ENCODE measurements around the gene PCNX3. TPM values are rescaled to one million over a fixed set of nuclear protein-coding genes. Genes with fewer than 3 reads are reported as not detected.
"Not testable (repeated sequence)": the region's sequence is repeated elsewhere in the genome, so short reads cannot be mapped to it uniquely, and the experiment has no call there.

PCNX3 gene
- total RNA-seq, 2 donors from 2014 or later = 21.8 to 56.7 TPM

DNA sequence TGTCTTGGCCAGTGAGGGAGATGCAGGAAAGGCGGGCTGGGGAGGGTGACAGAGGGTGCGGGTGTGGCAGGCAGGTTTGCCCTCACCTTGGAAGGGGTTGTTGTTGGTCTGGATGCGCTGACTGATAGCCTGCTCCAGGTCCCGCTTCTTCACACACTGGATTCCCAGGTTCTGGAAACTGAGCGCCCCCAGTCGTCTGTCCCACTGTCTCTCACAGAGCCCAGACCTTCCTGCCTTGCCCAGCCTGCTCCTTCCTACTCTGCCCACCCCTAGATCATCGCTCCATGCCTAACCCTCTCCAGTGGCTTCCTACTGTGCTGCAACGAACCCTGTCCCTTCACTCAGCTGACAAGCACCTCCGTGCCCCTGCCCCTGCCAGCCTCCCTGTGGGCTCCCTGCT is 44.5 kb downstream of the PCNX3 start:
- TF ChIP-seq POLR2A (IDR thresholded peaks at IDR 0.05) = no peak
- TF ChIP-seq, protein P1, sequence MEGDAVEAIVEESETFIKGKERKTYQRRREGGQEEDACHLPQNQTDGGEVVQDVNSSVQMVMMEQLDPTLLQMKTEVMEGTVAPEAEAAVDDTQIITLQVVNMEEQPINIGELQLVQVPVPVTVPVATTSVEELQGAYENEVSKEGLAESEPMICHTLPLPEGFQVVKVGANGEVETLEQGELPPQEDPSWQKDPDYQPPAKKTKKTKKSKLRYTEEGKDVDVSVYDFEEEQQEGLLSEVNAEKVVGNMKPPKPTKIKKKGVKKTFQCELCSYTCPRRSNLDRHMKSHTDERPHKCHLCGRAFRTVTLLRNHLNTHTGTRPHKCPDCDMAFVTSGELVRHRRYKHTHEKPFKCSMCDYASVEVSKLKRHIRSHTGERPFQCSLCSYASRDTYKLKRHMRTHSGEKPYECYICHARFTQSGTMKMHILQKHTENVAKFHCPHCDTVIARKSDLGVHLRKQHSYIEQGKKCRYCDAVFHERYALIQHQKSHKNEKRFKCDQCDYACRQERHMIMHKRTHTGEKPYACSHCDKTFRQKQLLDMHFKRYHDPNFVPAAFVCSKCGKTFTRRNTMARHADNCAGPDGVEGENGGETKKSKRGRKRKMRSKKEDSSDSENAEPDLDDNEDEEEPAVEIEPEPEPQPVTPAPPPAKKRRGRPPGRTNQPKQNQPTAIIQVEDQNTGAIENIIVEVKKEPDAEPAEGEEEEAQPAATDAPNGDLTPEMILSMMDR (IDR thresholded peaks at IDR 0.05) = no peak
- DNase-seq (no peak), ATAC-seq (no peak)
- Histone ChIP-seq H3K9me3 (no peaks in the 10 kb centered on the region), H3K36me3 (replicated peaks in 1 of 2; ENCODE audit: insufficient read depth in 1 of 2, low read depth in 2 of 2) (peaks cover 10 to 43% of the 10 kb centered on the region in 2 donors), H3K4me3 (no peak overlapping the region), H3K27me3 (no peaks in the 10 kb centered on the region), H3K4me1 (peaks cover 21% of the 10 kb centered on the region), H3K27ac (no peak overlapping the region)
- intact Hi-C loops (cut with DNase I) = no loop called here
- WGBS, 2 donors = 89 to 90% methylated on average over 7 to 9 of the region's 9 CpGs

DNA sequence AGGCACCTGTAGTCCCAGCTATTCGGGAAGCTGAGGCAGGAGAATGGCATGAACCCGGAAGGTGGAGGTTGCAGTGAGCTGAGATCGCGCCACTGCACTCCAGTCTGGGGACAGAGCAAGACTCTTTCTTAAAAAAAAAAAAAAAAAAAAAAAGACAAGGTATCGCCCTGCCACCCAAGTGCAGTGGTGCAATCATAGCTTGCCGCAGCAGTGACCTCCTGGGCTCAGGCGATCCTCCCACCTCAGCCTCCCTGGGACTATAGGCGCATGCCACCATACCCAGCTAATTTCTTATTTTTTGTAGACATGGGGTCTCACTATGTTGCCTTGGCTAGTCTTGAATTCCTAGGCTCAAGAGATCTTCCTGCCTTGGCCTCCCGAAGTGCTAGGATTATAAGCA is 45.3 kb downstream of the PCNX3 start:
- H3K4me3 ChIP-seq; H3K27me3 ChIP-seq; intact Hi-C loops (cut with DNase I); DNase-seq; ATAC-seq; H3K9me3 ChIP-seq: not testable (repeated sequence)
- Histone ChIP-seq H3K27ac (peak overlapping the region in 1 of 4 donors; percentile 97), H3K4me1 (peaks cover 21% of the 10 kb centered on the region), H3K36me3 (replicated peaks in 1 of 2; ENCODE audit: insufficient read depth in 1 of 2, low read depth in 2 of 2) (peaks cover 10 to 35% of the 10 kb centered on the region in 2 donors)
- 85 to 90% methylated on average over 9 of the region's 9 CpGs for WGBS, 2 donors

GRCh38 chr11:65661599-65662246 is 46.1 kb downstream of the PCNX3 start:
- Histone ChIP-seq H3K4me1 (peaks cover 21% of the 10 kb centered on the region), H3K36me3 (replicated peaks in 1 of 2; ENCODE audit: insufficient read depth in 1 of 2, low read depth in 2 of 2) (peaks cover 10 to 32% of the 10 kb centered on the region in 2 donors), H3K27ac (peak overlapping the region; percentile 96 to 100 (median 98)), H3K4me3 (peak overlapping the region; percentile 32 to 45), H3K27me3 (no peaks in the 10 kb centered on the region), H3K9me3 (no peaks in the 10 kb centered on the region)
- WGBS, 2 donors = 32 to 60% methylated on average over 1 to 24 of the region's 25 CpGs
- no peak for ATAC-seq
- intact Hi-C loops (cut with DNase I) = no loop called here
- no peak for TF ChIP-seq POLR2A (IDR thresholded peaks at IDR 0.05)
- TF ChIP-seq, protein P1 (IDR thresholded peaks at IDR 0.05) = no peak
- DNase-seq = peak in 1 of 4 donors; percentile 12

GRCh38 chr11:65662247-65662798 is 46.7 kb downstream of the PCNX3 start:
- peak overlapping the region; percentile 32 to 45 for H3K4me3 ChIP-seq
- TF ChIP-seq POLR2A (IDR thresholded peaks at IDR 0.05) = no peak
- TF ChIP-seq, protein P1 (IDR thresholded peaks at IDR 0.05) = no peak
- WGBS, 2 donors = 0 to 1% methylated on average over 2 to 28 of the region's 29 CpGs
- no peaks in the 10 kb centered on the region for H3K9me3 ChIP-seq
- DNase-seq = no peak
- intact Hi-C loops (cut with DNase I) = no loop called here
- no peaks in the 10 kb centered on the region for H3K27me3 ChIP-seq
- peaks cover 21% of the 10 kb centered on the region for H3K4me1 ChIP-seq
- ATAC-seq = peak; percentile 17
- peaks cover 10 to 26% of the 10 kb centered on the region in 2 donors for H3K36me3 ChIP-seq (replicated peaks in 1 of 2; ENCODE audit: insufficient read depth in 1 of 2, low read depth in 2 of 2)
- H3K27ac ChIP-seq = peak overlapping the region; percentile 96 to 100 (median 98)

DNA sequence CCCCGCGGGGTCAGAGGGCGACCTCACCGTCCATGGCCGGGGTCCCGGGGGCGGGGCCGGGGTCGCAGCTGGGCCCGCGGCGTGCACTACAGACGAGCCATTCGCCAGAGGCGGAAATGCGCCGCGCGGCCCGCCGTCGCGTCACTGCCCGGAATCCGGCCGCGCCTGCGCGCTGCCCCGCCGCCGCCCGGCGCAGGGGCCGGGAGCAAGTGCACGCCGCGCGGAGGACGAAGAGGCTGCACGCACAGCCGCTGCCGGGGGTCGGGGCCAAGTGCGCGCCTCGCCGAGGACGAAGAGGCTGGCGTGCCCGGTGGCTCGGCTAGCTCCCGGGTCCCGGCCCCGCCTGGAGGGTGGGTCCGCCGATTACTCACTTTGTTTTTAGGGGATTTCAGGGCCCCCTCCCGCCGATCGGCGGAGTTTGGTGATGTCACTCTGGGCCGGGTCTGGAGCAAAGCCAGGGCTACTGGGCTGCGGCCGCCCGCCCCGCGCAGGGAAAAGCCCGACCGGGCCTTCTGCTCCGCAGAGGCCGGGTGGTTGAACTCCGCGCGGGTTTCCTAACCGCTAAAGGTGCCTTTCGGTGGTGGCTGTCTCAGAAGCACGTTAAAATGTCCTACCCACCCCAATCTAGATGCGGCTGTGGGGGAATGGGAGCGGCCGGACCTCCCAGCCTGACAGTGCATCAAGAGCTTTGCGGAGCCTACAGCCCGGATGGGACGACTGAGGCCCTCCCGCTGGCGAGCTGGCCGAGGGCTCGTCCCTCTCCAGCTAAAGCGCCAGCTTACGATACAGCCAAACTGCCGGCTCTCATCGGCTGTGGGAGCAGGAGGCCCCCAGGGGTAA is 47.4 kb downstream of the PCNX3 start, which contains the start of gene RELA:
Gene RELA, minus strand, starts transcription at position 118 of the 840 bp plus-strand sequence. Its CDS starts 84 bp downstream, at position 34.
- intact Hi-C loops (cut with DNase I) = no loop called here

More for the DNA sequence above, 47.4 kb downstream of the PCNX3 start, which contains the start of gene RELA:
- peaks cover 10 to 21% of the 10 kb centered on the region in 2 donors for H3K36me3 ChIP-seq (replicated peaks in 1 of 2; ENCODE audit: insufficient read depth in 1 of 2, low read depth in 2 of 2)
- ATAC-seq (peak; percentile 92), DNase-seq (peak; percentile 93 to 96 (median 94))
- TF ChIP-seq, protein P1 (IDR thresholded peaks at IDR 0.05) = peak in 3 of 7 experiments; percentile 8 to 39 (median 30)
- TF ChIP-seq POLR2A (IDR thresholded peaks at IDR 0.05) = peak; percentile 83 to 96 (median 95)
- no peaks in the 10 kb centered on the region for H3K27me3 ChIP-seq
- no peaks in the 10 kb centered on the region for H3K9me3 ChIP-seq
- H3K4me1 ChIP-seq = peaks cover 21% of the 10 kb centered on the region
- H3K27ac ChIP-seq = peak within 1 kb of the TSS; percentile 96 to 100 (median 98)
- H3K4me3 ChIP-seq = peak within 1 kb of the TSS; percentile 32 to 45
- 0% methylated on average over 89 of the region's 91 CpGs; no CpG with 5 or more reads in 1 of the 2 donors for WGBS, 2 donors

Measured in body of pancreas (tissue), 4 donors.